GM19035 (cell line): ENCODE measurements around the gene TMEM61.

Experiments used
- ATAC-seq: cut with Tn5 transposase; IDR thresholded peaks from one replicate; pipeline ENCODE4 v1.9.1; 2021; ENCODE audit not compliant: unreplicated experiment

TMEM61 gene

DNA sequence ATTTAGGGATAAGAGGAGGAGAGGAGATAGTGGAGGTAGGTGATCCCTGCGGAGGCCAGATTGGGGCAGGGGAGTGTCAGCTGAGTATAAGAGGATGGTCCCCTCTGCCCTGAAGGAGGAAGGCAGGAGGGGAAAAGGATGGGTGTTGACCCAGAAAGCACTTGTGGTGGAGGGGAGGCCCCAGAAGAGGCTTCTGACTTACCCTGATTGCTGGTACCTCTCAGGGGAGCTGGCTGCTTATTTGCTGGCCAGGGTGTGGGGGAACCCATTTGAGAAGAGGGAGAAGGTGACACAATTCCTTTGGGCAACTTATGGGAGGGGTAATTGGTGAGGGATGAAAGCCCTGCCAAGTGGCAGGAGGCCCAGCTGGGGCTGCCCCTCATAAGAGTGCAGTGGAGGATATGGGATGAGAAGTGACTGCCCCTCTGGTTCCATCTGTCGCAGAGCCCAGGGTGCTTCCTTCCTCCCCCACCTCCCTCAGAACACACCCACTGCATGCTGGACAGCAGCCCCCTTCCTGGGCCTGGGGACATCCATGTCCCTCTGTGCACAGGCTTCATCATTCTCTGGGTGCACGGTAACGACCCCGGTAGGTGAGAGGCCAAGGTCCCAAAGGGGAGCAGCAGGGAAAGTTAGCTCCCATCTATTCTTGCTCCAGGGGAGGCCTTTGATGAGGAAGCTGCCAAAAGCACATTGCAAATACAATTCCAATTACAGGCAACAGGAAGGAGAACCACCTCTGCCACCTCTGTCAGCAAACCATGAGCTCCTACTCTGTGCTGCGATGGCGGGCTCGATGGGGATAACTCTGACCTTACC is 57.5 kb downstream of the TMEM61 start:
- ATAC-seq, result no peak

DNA sequence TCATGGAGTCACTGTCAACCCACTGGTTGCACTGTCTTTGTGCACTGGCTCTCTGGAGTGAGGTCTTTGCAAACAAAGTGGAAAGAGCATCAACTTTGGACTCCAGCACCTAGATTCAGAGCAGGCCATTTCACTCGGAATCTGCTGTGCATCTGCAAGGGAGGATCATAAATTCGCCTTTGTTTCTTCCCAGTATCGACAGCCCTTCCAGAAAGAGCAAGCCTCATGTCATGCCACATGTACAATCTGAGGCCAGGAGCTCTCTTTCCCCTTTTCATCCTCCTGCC is 58.1 kb downstream of the TMEM61 start:
- no peak for ATAC-seq

DNA sequence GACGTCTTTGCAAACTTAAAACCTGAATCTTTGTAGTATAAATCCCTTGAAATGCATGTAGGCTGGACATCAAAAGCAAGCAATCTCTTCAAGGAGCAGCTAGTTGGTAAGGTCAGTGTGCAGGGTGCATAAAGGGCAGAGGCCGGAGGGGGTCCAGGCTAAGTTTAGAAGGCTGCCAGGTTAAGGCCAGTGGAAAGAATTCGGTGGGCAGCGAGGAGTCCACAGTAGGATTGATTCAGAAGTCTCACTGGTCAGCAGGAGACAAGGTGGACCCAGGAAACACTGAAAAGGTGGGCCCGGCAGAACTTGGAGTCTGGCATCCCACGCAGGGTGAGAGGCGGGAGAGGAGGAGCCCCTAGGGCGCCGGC is 58.5 kb downstream of the TMEM61 start:
- ATAC-seq, result no peak

DNA sequence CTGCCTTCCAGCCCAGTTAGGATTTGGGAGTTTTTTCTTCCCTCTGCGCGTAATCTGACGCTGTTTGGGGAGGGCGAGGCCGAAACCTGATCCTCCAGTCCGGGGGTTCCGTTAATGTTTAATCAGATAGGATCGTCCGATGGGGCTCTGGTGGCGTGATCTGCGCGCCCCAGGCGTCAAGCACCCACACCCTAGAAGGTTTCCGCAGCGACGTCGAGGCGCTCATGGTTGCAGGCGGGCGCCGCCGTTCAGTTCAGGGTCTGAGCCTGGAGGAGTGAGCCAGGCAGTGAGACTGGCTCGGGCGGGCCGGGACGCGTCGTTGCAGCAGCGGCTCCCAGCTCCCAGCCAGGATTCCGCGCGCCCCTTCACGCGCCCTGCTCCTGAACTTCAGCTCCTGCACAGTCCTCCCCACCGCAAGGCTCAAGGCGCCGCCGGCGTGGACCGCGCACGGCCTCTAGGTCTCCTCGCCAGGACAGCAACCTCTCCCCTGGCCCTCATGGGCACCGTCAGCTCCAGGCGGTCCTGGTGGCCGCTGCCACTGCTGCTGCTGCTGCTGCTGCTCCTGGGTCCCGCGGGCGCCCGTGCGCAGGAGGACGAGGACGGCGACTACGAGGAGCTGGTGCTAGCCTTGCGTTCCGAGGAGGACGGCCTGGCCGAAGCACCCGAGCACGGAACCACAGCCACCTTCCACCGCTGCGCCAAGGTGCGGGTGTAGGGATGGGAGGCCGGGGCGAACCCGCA is 59.1 kb downstream of the TMEM61 start, which contains the start of gene PCSK9:
PCSK9 (plus strand) TSS at position 207 of the 741 bp plus-strand sequence; CDS start at position 497, 290 bp downstream.
- no peak for ATAC-seq

DNA sequence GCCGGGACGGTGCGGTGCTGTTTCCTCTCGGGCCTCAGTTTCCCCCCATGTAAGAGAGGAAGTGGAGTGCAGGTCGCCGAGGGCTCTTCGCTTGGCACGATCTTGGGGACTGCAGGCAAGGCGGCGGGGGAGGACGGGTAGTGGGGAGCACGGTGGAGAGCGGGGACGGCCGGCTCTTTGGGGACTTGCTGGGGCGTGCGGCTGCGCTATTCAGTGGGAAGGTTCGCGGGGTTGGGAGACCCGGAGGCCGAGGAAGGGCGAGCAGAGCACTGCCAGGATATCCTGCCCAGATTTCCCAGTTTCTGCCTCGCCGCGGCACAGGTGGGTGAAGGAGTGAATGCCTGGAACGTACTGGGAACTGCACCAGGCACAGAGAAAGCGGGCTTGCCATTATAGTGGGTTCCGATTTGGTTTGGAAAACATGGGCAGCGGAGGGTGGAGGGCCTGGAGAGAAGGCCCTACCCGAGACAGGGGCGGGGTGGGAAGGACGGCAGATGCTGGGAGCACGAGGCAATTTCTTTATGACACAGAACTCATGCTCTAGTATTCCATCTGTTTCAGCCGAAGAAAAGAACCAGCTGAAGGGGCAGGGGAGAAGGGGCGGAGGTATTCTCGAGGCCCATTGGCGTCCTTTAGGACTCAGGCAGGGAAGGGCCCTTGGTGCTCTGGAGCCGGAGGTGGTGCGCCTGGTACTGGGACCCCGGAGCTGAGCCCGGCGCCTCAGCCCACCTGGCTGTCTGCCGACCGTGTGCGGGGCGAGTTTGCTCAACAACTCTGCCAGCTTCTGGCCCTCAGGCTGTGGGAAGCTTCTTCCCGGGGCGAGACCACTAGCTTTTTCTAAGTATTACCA is 59.9 kb downstream of the TMEM61 start:
- no peak for ATAC-seq

DNA sequence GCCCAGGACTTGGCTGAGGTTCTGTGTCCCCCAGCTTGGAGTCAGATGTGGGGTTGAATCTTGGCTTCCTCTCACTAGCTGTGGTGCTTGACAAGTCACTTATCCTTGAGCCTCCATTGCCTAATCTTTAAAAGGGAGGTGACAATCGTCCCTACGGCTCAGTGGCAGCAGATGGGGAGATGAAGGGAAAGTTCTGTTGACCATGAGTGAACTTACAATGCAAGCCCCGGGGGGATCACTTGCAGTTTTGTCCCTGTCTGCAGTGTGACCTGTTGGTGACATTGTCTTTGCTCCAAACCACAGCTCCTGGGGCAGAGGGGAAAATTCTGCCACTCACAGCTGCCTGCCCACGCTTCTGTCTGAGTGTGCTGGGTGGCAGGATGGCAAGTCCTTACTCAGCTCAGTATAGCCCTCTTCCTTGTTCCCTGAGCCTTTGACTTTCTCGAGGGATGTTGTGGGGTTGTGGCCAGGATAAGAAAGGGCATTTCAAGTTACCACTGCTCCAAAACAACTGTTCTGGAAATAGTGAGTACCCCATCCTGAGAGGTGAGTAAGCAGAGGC is 60.6 kb downstream of the TMEM61 start:
- ATAC-seq, result no peak

DNA sequence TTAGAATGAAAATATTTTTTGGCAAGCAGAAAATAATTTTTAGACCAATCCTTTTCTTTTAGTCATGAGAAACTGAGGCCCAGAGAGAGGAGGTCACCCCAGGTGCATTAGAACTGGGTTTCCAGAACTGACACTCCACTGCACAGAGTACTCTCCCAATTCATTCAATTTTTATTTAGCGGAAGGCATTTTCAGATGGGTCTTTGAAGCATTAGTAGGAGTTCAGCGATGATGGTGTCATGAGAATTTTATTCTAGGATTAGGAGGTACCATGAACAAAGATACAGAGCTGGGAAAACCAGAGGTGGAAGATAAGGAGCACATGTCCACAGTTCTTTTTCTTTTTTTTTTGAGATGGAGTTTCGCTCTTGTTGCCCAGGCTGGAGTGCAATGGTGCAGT is 61.2 kb downstream of the TMEM61 start:
- ATAC-seq, result no peak
